Trophoblast cell (in vitro differentiated cells and primary cell): Measurements from ENCODE around the gene FXN.

Experiments used
- DNase-seq, 2 donors: peaks; one replicate each; pipeline ENCODE4 v3.0.0-alpha.2; 2016
- H2AFZ ChIP-seq: 2 replicates; pipeline ENCODE4 v1.6.1; 2013; ENCODE audit warnings: low read length, moderate library complexity, mild to moderate bottlenecking; ENCODE audit not compliant: insufficient read depth, poor library complexity
- H2AK5ac ChIP-seq: 2 replicates; pipeline ENCODE4 v1.6.1; 2013; ENCODE audit warnings: mild to moderate bottlenecking, low read length
- H2BK120ac ChIP-seq: 2 replicates; pipeline ENCODE4 v1.6.1; 2013; ENCODE audit warnings: low read length, mild to moderate bottlenecking, moderate library complexity; ENCODE audit not compliant: insufficient read depth, poor library complexity
- H2BK12ac ChIP-seq: 2 replicates; pipeline ENCODE4 v1.6.1; 2013; ENCODE audit warnings: mild to moderate bottlenecking, low read length, moderate library complexity
- H2BK5ac ChIP-seq: 2 replicates; pipeline ENCODE4 v1.6.1; 2013; ENCODE audit warnings: low read length, low read depth, moderate library complexity, mild to moderate bottlenecking; ENCODE audit not compliant: poor library complexity
- H3K14ac ChIP-seq: 2 replicates; pipeline ENCODE4 v1.6.1; 2013; ENCODE audit warnings: mild to moderate bottlenecking, low read length
- H3K18ac ChIP-seq: 2 replicates; pipeline ENCODE4 v1.6.1; 2013; ENCODE audit warnings: mild to moderate bottlenecking, low read length
- H3K23ac ChIP-seq: 2 replicates; pipeline ENCODE4 v1.6.1; 2013; ENCODE audit warnings: low read length
- H3K27ac ChIP-seq: 2 replicates; pipeline ENCODE4 v1.5.1; 2013; ENCODE audit warnings: low read depth, mild to moderate bottlenecking, inconsistent platforms, low read length, moderate library complexity
- H3K27me3 ChIP-seq: 2 replicates; pipeline ENCODE4 v1.6.1; 2013; ENCODE audit warnings: inconsistent platforms, mild to moderate bottlenecking, low read length, moderate library complexity; ENCODE audit not compliant: insufficient read depth
- H3K36me3 ChIP-seq, 2 experiments: 1 replicate in 1 of 2; 2 replicates in 1 of 2; pipeline ENCODE4 v1.6.1; 2013; ENCODE audit warnings: low read length in 2 of 2, mild to moderate bottlenecking in 2 of 2, moderate library complexity in 1 of 2; ENCODE audit not compliant: insufficient read depth in 2 of 2, control insufficient read depth in 1 of 2
- H3K4ac ChIP-seq: 2 replicates; pipeline ENCODE4 v1.6.1; 2013; ENCODE audit warnings: low read depth, mild to moderate bottlenecking, low read length, moderate library complexity
- H3K4me1 ChIP-seq, 2 experiments: 1 replicate in 1 of 2; 2 replicates in 1 of 2; pipeline ENCODE4 v1.6.1; 2013; ENCODE audit warnings: low read length in 2 of 2, mild to moderate bottlenecking in 2 of 2, moderate library complexity in 1 of 2; ENCODE audit not compliant: insufficient read depth in 2 of 2, control insufficient read depth in 1 of 2
- H3K4me2 ChIP-seq: 2 replicates; pipeline ENCODE4 v1.6.1; 2013; ENCODE audit warnings: inconsistent platforms, mild to moderate bottlenecking, low read length, moderate library complexity
- H3K4me3 ChIP-seq: 2 replicates; pipeline ENCODE4 v1.5.1; 2013; ENCODE audit warnings: mild to moderate bottlenecking, low read depth, low read length, inconsistent platforms
- H3K79me1 ChIP-seq: one replicate; pipeline ENCODE4 v1.6.1; 2013; ENCODE audit warnings: low read length
- H3K79me2 ChIP-seq: 2 replicates; pipeline ENCODE4 v1.6.1; 2013; ENCODE audit warnings: low read length, mild to moderate bottlenecking; ENCODE audit not compliant: control insufficient read depth, insufficient read depth, poor library complexity
- H3K9ac ChIP-seq: 2 replicates; pipeline ENCODE4 v1.6.1; 2013; ENCODE audit warnings: mild to moderate bottlenecking, low read length
- H3K9me3 ChIP-seq: 2 replicates; pipeline ENCODE4 v1.6.1; 2013; ENCODE audit warnings: low read depth, mild to moderate bottlenecking, control low read depth, inconsistent platforms, low read length; ENCODE audit not compliant: insufficient read depth
- H4K12ac ChIP-seq: 2 replicates; pipeline ENCODE4 v1.6.1; 2013; ENCODE audit warnings: low read depth, mild to moderate bottlenecking, low read length, moderate library complexity
- H4K8ac ChIP-seq: 2 replicates; pipeline ENCODE4 v1.6.1; 2013; ENCODE audit warnings: low read depth, mild to moderate bottlenecking, low read length, moderate library complexity
- H4K91ac ChIP-seq: one replicate; pipeline ENCODE4 v1.6.1; 2013; ENCODE audit warnings: low read depth, mild to moderate bottlenecking, low read length, moderate library complexity
- WGBS: extraction: QIAGEN DNeasy Blood & Tissue Kit; methylation state at CpG from one replicate; pipeline ENCODE4 v1.1.7; 2013; ENCODE audit warnings: missing lambda C conversion rate; ENCODE audit not compliant: insufficient read length, insufficient coverage; ENCODE audit errors: extremely low coverage; 5-methylcytosine and 5-hydroxymethylcytosine counted together

Gene FXN

GRCh38 chr9:68999393-69000105, 36.0 kb upstream of the FXN start:
- H3K4me2 ChIP-seq = no peak overlapping the region
- no peak overlapping the region for H2BK5ac ChIP-seq
- no peak overlapping the region for H4K91ac ChIP-seq
- no peak overlapping the region for H3K4me3 ChIP-seq
- H3K4me1 ChIP-seq = no peaks in the 10 kb centered on the region
- H3K18ac ChIP-seq = no peak overlapping the region
- H3K14ac ChIP-seq = no peak overlapping the region
- H3K27ac ChIP-seq = no peak overlapping the region
- no peak overlapping the region for H2BK120ac ChIP-seq
- no peaks in the 10 kb centered on the region for H3K27me3 ChIP-seq
- H3K79me1 ChIP-seq = no peaks in the 10 kb centered on the region
- H2AFZ ChIP-seq = no peak overlapping the region
- no peak overlapping the region for H3K9ac ChIP-seq
- H3K4ac ChIP-seq = no peak overlapping the region
- no peak overlapping the region for H4K12ac ChIP-seq
- no peak overlapping the region for H3K23ac ChIP-seq
- DNase-seq = peak; percentile 54 to 79
- H2AK5ac ChIP-seq = no peak overlapping the region
- no peaks in the 10 kb centered on the region for H3K9me3 ChIP-seq
- H3K36me3 ChIP-seq = no peaks in the 10 kb centered on the region
- no CpG with 5 or more reads among the region's 10 CpGs for WGBS
- H4K8ac ChIP-seq = no peak overlapping the region
- no peak overlapping the region for H2BK12ac ChIP-seq
- H3K79me2 ChIP-seq = no peaks in the 10 kb centered on the region

GRCh38 chr9:69001921-69002320, 33.6 kb upstream of the FXN start:
- DNase-seq = no peak
- Histone ChIP-seq H2BK12ac (no peak overlapping the region), H3K79me2 (no peaks in the 10 kb centered on the region), H2BK5ac (no peak overlapping the region), H3K9ac (no peak overlapping the region), H3K36me3 (no peaks in the 10 kb centered on the region), H3K9me3 (no peaks in the 10 kb centered on the region), H3K23ac (no peak overlapping the region), H4K91ac (no peak overlapping the region), H4K12ac (no peak overlapping the region), H3K27ac (no peak overlapping the region), H3K14ac (no peak overlapping the region), H3K79me1 (no peaks in the 10 kb centered on the region), H3K27me3 (no peaks in the 10 kb centered on the region), H4K8ac (no peak overlapping the region), H3K4me3 (no peak overlapping the region), H3K4me2 (no peak overlapping the region), H3K4me1 (no peaks in the 10 kb centered on the region), H3K4ac (no peak overlapping the region), H2BK120ac (no peak overlapping the region), H2AK5ac (no peak overlapping the region), H3K18ac (no peak overlapping the region), H2AFZ (no peak overlapping the region)
- WGBS = no CpG with 5 or more reads among the region's 8 CpGs

- no peak overlapping the region for H3K27ac ChIP-seq
Observed at GRCh38 chr9:69003051-69003450, 32.5 kb upstream of the FXN start.

GRCh38 chr9:69004836-69005235, 30.7 kb upstream of the FXN start:
- Histone ChIP-seq H3K27me3 (no peaks in the 10 kb centered on the region), H2BK5ac (no peak overlapping the region), H3K18ac (no peak overlapping the region), H3K23ac (no peak overlapping the region), H4K12ac (no peak overlapping the region), H2BK12ac (no peak overlapping the region), H3K4me1 (no peaks in the 10 kb centered on the region), H3K9me3 (no peaks in the 10 kb centered on the region), H4K8ac (no peak overlapping the region), H3K27ac (no peak overlapping the region), H4K91ac (no peak overlapping the region), H2AFZ (no peak overlapping the region), H2AK5ac (no peak overlapping the region), H3K14ac (no peak overlapping the region), H3K36me3 (no peaks in the 10 kb centered on the region), H3K4ac (no peak overlapping the region), H3K4me3 (no peak overlapping the region), H3K4me2 (no peak overlapping the region), H3K79me1 (no peaks in the 10 kb centered on the region), H3K9ac (no peak overlapping the region), H2BK120ac (no peak overlapping the region), H3K79me2 (no peaks in the 10 kb centered on the region)
- no CpG with 5 or more reads among the region's 2 CpGs for WGBS
- DNase-seq = no peak

More at GRCh38 chr9:69003051-69003450, 32.5 kb upstream of the FXN start:
- Histone ChIP-seq H2AK5ac (no peak overlapping the region), H3K9me3 (no peaks in the 10 kb centered on the region), H4K12ac (no peak overlapping the region), H3K18ac (no peak overlapping the region), H3K9ac (no peak overlapping the region), H3K4ac (no peak overlapping the region), H2BK120ac (no peak overlapping the region), H2BK12ac (no peak overlapping the region), H3K79me1 (no peaks in the 10 kb centered on the region), H2AFZ (no peak overlapping the region), H3K79me2 (no peaks in the 10 kb centered on the region), H3K4me2 (no peak overlapping the region), H2BK5ac (no peak overlapping the region), H3K4me3 (no peak overlapping the region), H3K14ac (no peak overlapping the region), H3K23ac (no peak overlapping the region), H4K8ac (no peak overlapping the region), H3K27me3 (no peaks in the 10 kb centered on the region), H3K4me1 (no peaks in the 10 kb centered on the region), H4K91ac (no peak overlapping the region), H3K36me3 (no peaks in the 10 kb centered on the region)
- whole genome bisulfite sequencing = no CpG with 5 or more reads among the region's 8 CpGs
- no peak for DNase-seq
